PC-9 (cell line): ENCODE measurements around the gene TBX15.

Experiments
- EZH2 ChIP-seq: fragments of 200-600 bp; sonication (generic); IDR thresholded peaks from 2 replicates; pipeline ENCODE4 v1.8.0; 2017; ENCODE audit warnings: antibody characterized with exemption, low read depth
- TF ChIP-seq, protein P1 (sequence below): fragments of 200-600 bp; sonication (generic); conservative IDR thresholded peaks from 2 replicates; pipeline ENCODE4 v1.6.1; 2017; ENCODE audit warnings: mixed run types, antibody characterized with exemption, mild to moderate bottlenecking, moderate library complexity

DNA sequence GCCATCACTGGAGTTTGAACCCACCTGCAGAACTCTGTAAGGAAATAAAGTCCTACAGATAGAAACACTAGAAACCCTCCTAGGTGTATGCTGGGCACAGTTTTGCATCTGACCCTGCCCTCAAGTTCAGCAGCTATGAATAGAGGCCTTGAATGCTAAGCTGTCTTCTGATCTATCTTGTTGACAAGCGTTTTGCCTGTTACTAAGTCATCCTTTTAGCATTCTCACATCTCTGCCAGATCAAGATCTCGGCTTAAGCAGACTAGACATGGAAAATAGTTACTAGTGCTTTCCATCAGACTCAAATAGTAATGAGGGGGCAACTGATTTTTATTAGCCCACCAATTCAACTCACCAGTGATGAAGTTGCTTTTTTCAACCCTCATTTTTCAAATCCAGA is 10.5 kb downstream of the TBX15 start:
- TF ChIP-seq, protein P1, sequence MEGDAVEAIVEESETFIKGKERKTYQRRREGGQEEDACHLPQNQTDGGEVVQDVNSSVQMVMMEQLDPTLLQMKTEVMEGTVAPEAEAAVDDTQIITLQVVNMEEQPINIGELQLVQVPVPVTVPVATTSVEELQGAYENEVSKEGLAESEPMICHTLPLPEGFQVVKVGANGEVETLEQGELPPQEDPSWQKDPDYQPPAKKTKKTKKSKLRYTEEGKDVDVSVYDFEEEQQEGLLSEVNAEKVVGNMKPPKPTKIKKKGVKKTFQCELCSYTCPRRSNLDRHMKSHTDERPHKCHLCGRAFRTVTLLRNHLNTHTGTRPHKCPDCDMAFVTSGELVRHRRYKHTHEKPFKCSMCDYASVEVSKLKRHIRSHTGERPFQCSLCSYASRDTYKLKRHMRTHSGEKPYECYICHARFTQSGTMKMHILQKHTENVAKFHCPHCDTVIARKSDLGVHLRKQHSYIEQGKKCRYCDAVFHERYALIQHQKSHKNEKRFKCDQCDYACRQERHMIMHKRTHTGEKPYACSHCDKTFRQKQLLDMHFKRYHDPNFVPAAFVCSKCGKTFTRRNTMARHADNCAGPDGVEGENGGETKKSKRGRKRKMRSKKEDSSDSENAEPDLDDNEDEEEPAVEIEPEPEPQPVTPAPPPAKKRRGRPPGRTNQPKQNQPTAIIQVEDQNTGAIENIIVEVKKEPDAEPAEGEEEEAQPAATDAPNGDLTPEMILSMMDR, result no peak
- no peak for TF ChIP-seq EZH2
